Osteoblast (primary cell): ENCODE results near the gene HEATR9. TPM values are rescaled to one million over a fixed set of nuclear protein-coding genes. Genes with fewer than 3 reads are reported as not detected.

Experiments used
- DNase-seq: peaks from one replicate; pipeline ENCODE4 v3.0.0; 2011; ENCODE audit warnings: low spot score, mixed read lengths; ENCODE audit not compliant: insufficient read length; ENCODE audit errors: missing footprints
- H2AFZ ChIP-seq: 2 replicates; pipeline ENCODE4 v1.6.0; 2011; ENCODE audit warnings: mild to moderate bottlenecking, low read length
- H3K27ac ChIP-seq: 2 replicates; pipeline ENCODE4 v1.5.1; 2011; ENCODE audit warnings: mild to moderate bottlenecking, low read depth, low read length, moderate library complexity
- H3K27me3 ChIP-seq: 2 replicates; pipeline ENCODE4 v1.6.0; 2012; ENCODE audit warnings: mild to moderate bottlenecking, control low read depth, inconsistent platforms, low read length, moderate library complexity; ENCODE audit not compliant: insufficient read depth
- H3K36me3 ChIP-seq: 2 replicates; pipeline ENCODE4 v1.5.1; 2011; ENCODE audit warnings: mild to moderate bottlenecking, low read length, control low read depth, moderate library complexity; ENCODE audit not compliant: insufficient read depth
- H3K4me1 ChIP-seq: 2 replicates; pipeline ENCODE4 v1.5.1; 2011; ENCODE audit warnings: mild to moderate bottlenecking, low read length, control low read depth, moderate library complexity; ENCODE audit not compliant: insufficient read depth
- H3K4me2 ChIP-seq: 2 replicates; pipeline ENCODE4 v1.6.0; 2011; ENCODE audit warnings: mild to moderate bottlenecking, low read length; ENCODE audit not compliant: insufficient read depth
- H3K4me3 ChIP-seq: fragments of 200-600 bp; sonication (generic); 3 replicates; pipeline ENCODE4 v1.5.1; 2012; ENCODE audit warnings: mild to moderate bottlenecking, low read length, inconsistent platforms; ENCODE audit not compliant: insufficient read depth
- H3K79me2 ChIP-seq: 2 replicates; pipeline ENCODE4 v1.6.0; 2012; ENCODE audit warnings: mild to moderate bottlenecking, low read length, control low read depth, inconsistent platforms; ENCODE audit not compliant: insufficient read depth
- H3K9me3 ChIP-seq: 2 replicates; pipeline ENCODE4 v1.5.1; 2011; ENCODE audit warnings: low read depth, low read length, control low read depth
- H4K20me1 ChIP-seq: 2 replicates; pipeline ENCODE4 v1.6.0; 2012; ENCODE audit warnings: mild to moderate bottlenecking, low read length, control low read depth; ENCODE audit not compliant: insufficient read depth
- total RNA-seq: library from RNA; depleted of rRNA; stranded (reverse); fragments of >200 nt; gene quantifications from 2 replicates; pipeline ENCODE4 v1.2.3, GENCODE V29; 2012
- TF ChIP-seq, protein P1 (sequence below): IDR thresholded peaks from 2 replicates; pipeline ENCODE4 v1.5.1; 2011; ENCODE audit warnings: mild to moderate bottlenecking, low read depth, low read length, moderate library complexity; ENCODE audit errors: extremely low read depth

The HEATR9 gene
- total RNA-seq, 1 donor: not detected

GRCh38 chr17:35856603-35857002 is 12.1 kb downstream of the HEATR9 start:
- H3K27me3 ChIP-seq: no peaks in the 10 kb centered on the region
- peaks cover 2% of the 10 kb centered on the region for H3K36me3 ChIP-seq
- no peak overlapping the region for H3K4me3 ChIP-seq
- no peaks in the 10 kb centered on the region for H3K4me1 ChIP-seq
- peaks cover 4% of the 10 kb centered on the region for H4K20me1 ChIP-seq
- TF ChIP-seq, protein P1, sequence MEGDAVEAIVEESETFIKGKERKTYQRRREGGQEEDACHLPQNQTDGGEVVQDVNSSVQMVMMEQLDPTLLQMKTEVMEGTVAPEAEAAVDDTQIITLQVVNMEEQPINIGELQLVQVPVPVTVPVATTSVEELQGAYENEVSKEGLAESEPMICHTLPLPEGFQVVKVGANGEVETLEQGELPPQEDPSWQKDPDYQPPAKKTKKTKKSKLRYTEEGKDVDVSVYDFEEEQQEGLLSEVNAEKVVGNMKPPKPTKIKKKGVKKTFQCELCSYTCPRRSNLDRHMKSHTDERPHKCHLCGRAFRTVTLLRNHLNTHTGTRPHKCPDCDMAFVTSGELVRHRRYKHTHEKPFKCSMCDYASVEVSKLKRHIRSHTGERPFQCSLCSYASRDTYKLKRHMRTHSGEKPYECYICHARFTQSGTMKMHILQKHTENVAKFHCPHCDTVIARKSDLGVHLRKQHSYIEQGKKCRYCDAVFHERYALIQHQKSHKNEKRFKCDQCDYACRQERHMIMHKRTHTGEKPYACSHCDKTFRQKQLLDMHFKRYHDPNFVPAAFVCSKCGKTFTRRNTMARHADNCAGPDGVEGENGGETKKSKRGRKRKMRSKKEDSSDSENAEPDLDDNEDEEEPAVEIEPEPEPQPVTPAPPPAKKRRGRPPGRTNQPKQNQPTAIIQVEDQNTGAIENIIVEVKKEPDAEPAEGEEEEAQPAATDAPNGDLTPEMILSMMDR: no peak
- no peaks in the 10 kb centered on the region for H3K79me2 ChIP-seq
- DNase-seq: no peak
- no peak overlapping the region for H2AFZ ChIP-seq
- H3K9me3 ChIP-seq: no peaks in the 10 kb centered on the region
- H3K4me2 ChIP-seq: no peak overlapping the region
- no peak overlapping the region for H3K27ac ChIP-seq

DNA sequence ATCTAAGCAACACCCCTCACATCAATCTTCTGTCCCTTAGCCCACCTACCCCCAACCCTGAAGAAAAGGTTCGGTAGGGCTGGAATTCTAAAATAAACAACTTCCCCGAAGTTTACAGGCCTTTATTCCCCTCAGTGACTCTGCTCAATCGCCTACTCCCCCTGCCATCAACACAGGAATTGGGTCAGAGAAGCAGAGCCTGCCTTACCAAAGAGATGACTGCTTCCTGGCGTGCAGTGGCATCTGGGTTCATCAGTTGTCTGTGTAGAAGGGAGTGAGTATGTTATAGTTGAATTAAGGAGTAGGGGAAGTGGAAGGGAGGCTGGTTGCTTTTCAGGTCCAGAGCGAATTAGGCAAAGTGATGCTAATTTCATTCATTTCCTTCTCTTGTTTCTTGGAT is 12.7 kb downstream of the HEATR9 start:
- Histone ChIP-seq H3K9me3 (no peaks in the 10 kb centered on the region), H3K36me3 (peaks cover 5% of the 10 kb centered on the region), H3K79me2 (no peaks in the 10 kb centered on the region), H3K27me3 (no peaks in the 10 kb centered on the region), H3K4me3 (no peak overlapping the region), H3K4me2 (no peak overlapping the region), H4K20me1 (peaks cover 4% of the 10 kb centered on the region), H3K27ac (no peak overlapping the region), H2AFZ (no peak overlapping the region), H3K4me1 (no peaks in the 10 kb centered on the region)
- no peak for DNase-seq
- TF ChIP-seq, protein P1: no peak

- Histone ChIP-seq H3K27ac (no peak overlapping the region), H3K4me3 (no peak overlapping the region), H3K4me1 (peaks cover 4% of the 10 kb centered on the region), H4K20me1 (peaks cover 14% of the 10 kb centered on the region), H3K4me2 (no peak overlapping the region), H3K27me3 (no peaks in the 10 kb centered on the region), H3K36me3 (peaks cover 40% of the 10 kb centered on the region), H3K9me3 (no peaks in the 10 kb centered on the region), H3K79me2 (no peaks in the 10 kb centered on the region), H2AFZ (no peak overlapping the region)
- TF ChIP-seq, protein P1: peak; percentile 88
- DNase-seq: peak; percentile 84
These were observed 19.0 kb downstream of the HEATR9 start for GRCh38 chr17:35849469-35850348.

GRCh38 chr17:35847633-35848373 is 20.9 kb downstream of the HEATR9 start:
- H3K36me3 ChIP-seq: peaks cover 58% of the 10 kb centered on the region
- peaks cover 20% of the 10 kb centered on the region for H4K20me1 ChIP-seq
- H3K79me2 ChIP-seq: no peaks in the 10 kb centered on the region
- H2AFZ ChIP-seq: no peak overlapping the region
- no peak overlapping the region for H3K27ac ChIP-seq
- TF ChIP-seq, protein P1: no peak
- peaks cover 4% of the 10 kb centered on the region for H3K4me1 ChIP-seq
- H3K9me3 ChIP-seq: no peaks in the 10 kb centered on the region
- no peaks in the 10 kb centered on the region for H3K27me3 ChIP-seq
- DNase-seq: no peak
- no peak overlapping the region for H3K4me2 ChIP-seq
- H3K4me3 ChIP-seq: no peak overlapping the region
